DMS 273 (cell line): ENCODE results near the gene SYCP2.
"Not testable (repeated sequence)": the region's sequence is repeated elsewhere in the genome, so short reads cannot be mapped to it uniquely, and the experiment has no call there.

Source experiments
- DNase-seq: peaks from one replicate; lab custom pipeline; 2025; ENCODE audit not compliant: unreplicated experiment; lab: John Stamatoyannopoulos, UW

Gene SYCP2

GRCh38 chr20:59912609-59913008 lies 20.8 kb downstream of the SYCP2 start:
- DNase-seq = no peak

- DNase-seq = no peak
These were observed 22.4 kb downstream of the SYCP2 start for GRCh38 chr20:59911041-59911440.

GRCh38 chr20:59908855-59909254 lies 24.6 kb downstream of the SYCP2 start:
- DNase-seq = no peak

- peak; percentile 16 for DNase-seq
These were observed 29.8 kb downstream of the SYCP2 start for GRCh38 chr20:59903621-59904020.

GRCh38 chr20:59902470-59902869 lies 31.0 kb downstream of the SYCP2 start:
- DNase-seq = no peak

- DNase-seq = no peak
These were observed 37.5 kb downstream of the SYCP2 start for GRCh38 chr20:59895908-59896307.

- DNase-seq = no peak
These were observed 41.9 kb downstream of the SYCP2 start for GRCh38 chr20:59891581-59891980.

GRCh38 chr20:59890035-59890434 lies 43.4 kb downstream of the SYCP2 start:
- DNase-seq = not testable (repeated sequence)

- DNase-seq = no peak
These were observed 45.4 kb downstream of the SYCP2 start for GRCh38 chr20:59888050-59888449.

- no peak for DNase-seq
These were observed 48.9 kb downstream of the SYCP2 start for GRCh38 chr20:59884494-59884893.

- no peak for DNase-seq
These were observed 53.2 kb downstream of the SYCP2 start for GRCh38 chr20:59880198-59880597.

GRCh38 chr20:59873409-59873808 lies 60.0 kb downstream of the SYCP2 start:
- no peak for DNase-seq

- no peak for DNase-seq
These were observed 62.3 kb downstream of the SYCP2 start for GRCh38 chr20:59871096-59871495.

GRCh38 chr20:59866338-59866737 lies 67.1 kb downstream of the SYCP2 start:
- no peak for DNase-seq

- DNase-seq = no peak
These were observed 68.7 kb downstream of the SYCP2 start for GRCh38 chr20:59864726-59865125.

- DNase-seq = no peak
These were observed 70.4 kb downstream of the SYCP2 start for GRCh38 chr20:59863058-59863457.

GRCh38 chr20:59861401-59861800 lies 72.0 kb downstream of the SYCP2 start:
- no peak for DNase-seq

- no peak for DNase-seq
These were observed 75.0 kb downstream of the SYCP2 start for GRCh38 chr20:59858425-59858824.

GRCh38 chr20:59857966-59858365 lies 75.5 kb downstream of the SYCP2 start:
- no peak for DNase-seq

GRCh38 chr20:59856941-59857340 lies 76.5 kb downstream of the SYCP2 start:
- DNase-seq = not testable (repeated sequence)

GRCh38 chr20:59856526-59856925 lies 76.9 kb downstream of the SYCP2 start:
- not testable (repeated sequence) for DNase-seq

- DNase-seq = peak; percentile 64
These were observed 83.3 kb downstream of the SYCP2 start for GRCh38 chr20:59850018-59850641.

GRCh38 chr20:59848182-59848581 lies 85.3 kb downstream of the SYCP2 start:
- DNase-seq = no peak
